HepG2 (cell line): Measurements from ENCODE around the gene MGAT4C. TPM values are rescaled to one million over a fixed set of nuclear protein-coding genes. Genes with fewer than 3 reads are reported as not detected.

Source experiments
- ATAC-seq: fragments of 200-7000 bp; cut with Tn5 transposase; 3 replicates; pipeline ENCODE4 v1.9.1; 2020; ENCODE audit warnings: mild to moderate bottlenecking, moderate library complexity
- BruUV-seq: library from RNA; stranded (reverse); fragments of 400-500 nt; replicated peaks from 2 replicates; lab custom pipeline; 2021; lab: Mats Ljungman, UMichigan
- CTCF ChIA-PET: fragments of 300-600 bp; formaldehyde crosslinking; extraction: SDS; loops from one replicate; lab custom pipeline; 2021; ENCODE audit warnings: low total read pairs, inconsistent platforms, low intra/inter-chr PET ratio; lab: Yijun Ruan, JAX
- POLR2A ChIA-PET: fragments of 350-600 bp; sonication (Branson Sonifier 250); formaldehyde crosslinking; loops from one replicate; lab custom pipeline; 2020; ENCODE audit warnings: antibody characterized with exemption, inconsistent platforms; lab: Yijun Ruan, JAX
- DNase-seq: peaks from one replicate; pipeline ENCODE4 v3.0.0-alpha.2; 2015; ENCODE audit warnings: low spot score
- FAIRE-seq: peaks from 3 replicates; lab custom pipeline; 2011; peaks lifted over from hg19 to GRCh38; lab: Jason Lieb, UNC
- H2AFZ ChIP-seq: one replicate; pipeline ENCODE4 v1.6.1; 2011; ENCODE audit warnings: low read length, inconsistent platforms
- H3K27ac ChIP-seq: fragments of 300-600 bp; 3 replicates; pipeline ENCODE4 v1.8.0; 2011; ENCODE audit warnings: mixed run types, mild to moderate bottlenecking, mixed read lengths, low read length, inconsistent platforms; ENCODE audit not compliant: insufficient read depth; ENCODE audit errors: extremely low read length
- H3K27me3 ChIP-seq, 2 experiments: fragments of 200-600 bp in 1 of 2; 2 replicates in 1 of 2; 3 replicates in 1 of 2; pipeline versions ENCODE4 v1.6.0 to v1.8.0; 2011; ENCODE audit warnings: low read length in 2 of 2, mild to moderate bottlenecking in 2 of 2, moderate library complexity in 2 of 2, inconsistent platforms in 1 of 2; ENCODE audit not compliant: insufficient read depth in 2 of 2, control insufficient read depth in 1 of 2
- H3K36me3 ChIP-seq, 2 experiments: fragments of 200-600 bp in 1 of 2; replicated peaks in 1 of 2; 2 replicates in 1 of 2; 3 replicates in 1 of 2; pipeline versions ENCODE4 v1.5.1 to v1.8.0; 2011; ENCODE audit warnings: low read length in 2 of 2, inconsistent platforms in 1 of 2; ENCODE audit not compliant: insufficient read depth in 2 of 2, control insufficient read depth in 1 of 2
- H3K4me1 ChIP-seq: 2 replicates; pipeline ENCODE4 v1.5.1; 2012; ENCODE audit warnings: low read length, inconsistent platforms; ENCODE audit not compliant: insufficient read depth
- H3K4me2 ChIP-seq: 2 replicates; pipeline ENCODE4 v1.6.0; 2011; ENCODE audit warnings: low read depth, low read length, inconsistent platforms
- H3K4me3 ChIP-seq, 3 experiments: fragments of 200-600 bp in 1 of 3; sonication (generic), shearing (Covaris generic) in 1 of 3; replicated peaks in 1 of 3; 2 replicates each; pipeline ENCODE4 v1.5.1; 2011 to 2016; ENCODE audit warnings: low read length in 3 of 3, inconsistent platforms in 2 of 3, low read depth in 2 of 3, mild to moderate bottlenecking in 2 of 3, control low read depth in 1 of 3, mixed read lengths in 1 of 3; ENCODE audit not compliant: insufficient read depth in 1 of 3
- H3K79me2 ChIP-seq: one replicate; pipeline ENCODE4 v1.6.1; 2011; ENCODE audit warnings: low read length, inconsistent platforms; ENCODE audit not compliant: insufficient read depth
- H3K9ac ChIP-seq: 2 replicates; pipeline ENCODE4 v1.6.0; 2011; ENCODE audit warnings: mild to moderate bottlenecking, low read depth, low read length, inconsistent platforms; ENCODE audit not compliant: insufficient read depth
- H3K9me3 ChIP-seq: 2 replicates; pipeline ENCODE4 v1.5.1; 2012; ENCODE audit warnings: mild to moderate bottlenecking, low read length
- H4K20me1 ChIP-seq: 2 replicates; pipeline ENCODE4 v1.6.0; 2011; ENCODE audit warnings: inconsistent platforms, mild to moderate bottlenecking, low read length, moderate library complexity; ENCODE audit not compliant: insufficient read depth
- DPF2 ChIP-seq: sonication (generic); formaldehyde crosslinking; IDR thresholded peaks from 2 replicates; pipeline ENCODE4 v1.4.0; 2020; ENCODE audit warnings: mild to moderate bottlenecking, low read depth, missing genetic modification reagents, borderline replicate concordance
- EHMT2 ChIP-seq: fragments of 200-600 bp; sonication (generic); IDR thresholded peaks from 2 replicates; pipeline ENCODE4 v1.7.0; 2017; ENCODE audit warnings: antibody characterized with exemption, low read depth, low read length, borderline replicate concordance
- FOXM1 ChIP-seq: sonication (generic); formaldehyde crosslinking; IDR thresholded peaks from 2 replicates; pipeline ENCODE4 v1.5.0; 2020; ENCODE audit warnings: missing genetic modification reagents
- MBD4 ChIP-seq: IDR thresholded peaks from 2 replicates; pipeline ENCODE4 v1.6.1; 2012; ENCODE audit warnings: low read length, inconsistent platforms, borderline replicate concordance
- NFE2L1 ChIP-seq: sonication (generic); formaldehyde crosslinking; IDR thresholded peaks from 2 replicates; pipeline ENCODE4 v1.4.0; 2020; ENCODE audit warnings: missing genetic modification reagents, mild to moderate bottlenecking, borderline replicate concordance
- RBFOX2 ChIP-seq: fragments of 200-400 bp; formaldehyde crosslinking; IDR thresholded peaks from 2 replicates; pipeline ENCODE4 v1.6.1; 2017; ENCODE audit warnings: low read depth, mild to moderate bottlenecking, low read length
- RCOR2 ChIP-seq: IDR thresholded peaks from 2 replicates; pipeline ENCODE4 v1.6.1; 2016; ENCODE audit warnings: missing biosample characterization, missing genetic modification reagents
- SNRNP70 ChIP-seq: fragments of 200-400 bp; formaldehyde crosslinking; IDR thresholded peaks from 2 replicates; pipeline ENCODE4 v1.6.1; 2017; ENCODE audit warnings: mild to moderate bottlenecking, low read depth, low read length, moderate library complexity
- SRSF9 ChIP-seq: fragments of 200-400 bp; formaldehyde crosslinking; IDR thresholded peaks from 2 replicates; pipeline ENCODE4 v1.6.1; 2018; ENCODE audit warnings: borderline replicate concordance, mild to moderate bottlenecking, low read depth, low read length; ENCODE audit not compliant: insufficient read depth, poor library complexity, severe bottlenecking
- TFDP2 ChIP-seq: sonication (generic); formaldehyde crosslinking; IDR thresholded peaks from 2 replicates; pipeline ENCODE4 v1.4.0; 2020; ENCODE audit warnings: missing genetic modification reagents
- TP53 ChIP-seq: sonication (generic); formaldehyde crosslinking; conservative IDR thresholded peaks from 2 replicates; pipeline ENCODE4 v1.4.0; 2020; ENCODE audit warnings: missing genetic modification reagents
- ZFP90 ChIP-seq: sonication (generic); formaldehyde crosslinking; IDR thresholded peaks from 2 replicates; pipeline ENCODE4 v1.8.0; 2022; ENCODE audit warnings: missing genetic modification reagents, mild to moderate bottlenecking, inconsistent platforms, borderline replicate concordance
- ZNF326 ChIP-seq: sonication (generic); formaldehyde crosslinking; IDR thresholded peaks from 2 replicates; pipeline ENCODE4 v1.4.0; 2020; ENCODE audit warnings: missing genetic modification reagents, borderline replicate concordance
- ZNF720 ChIP-seq: sonication (generic); formaldehyde crosslinking; IDR thresholded peaks from 2 replicates; pipeline ENCODE4 v1.4.0; 2020; ENCODE audit warnings: missing genetic modification reagents
- ZNF749 ChIP-seq: sonication (generic); formaldehyde crosslinking; IDR thresholded peaks from 2 replicates; pipeline ENCODE4 v1.8.0; 2022; ENCODE audit warnings: mild to moderate bottlenecking, missing genetic modification reagents, moderate library complexity, borderline replicate concordance
- ZNF773 ChIP-seq: sonication (generic); formaldehyde crosslinking; IDR thresholded peaks from 2 replicates; pipeline ENCODE4 v1.4.0; 2020; ENCODE audit warnings: missing genetic modification reagents, borderline replicate concordance
- WGBS: methylation state at CpG from one replicate; pipeline ENCODE4 v1.1.6; 2017; ENCODE audit warnings: low lambda C conversion rate; 5-methylcytosine and 5-hydroxymethylcytosine counted together
- in situ Hi-C: cut with HindIII; loops from 2 replicates; pipeline ENCODE4 v1.10.0; 2017; ENCODE audit warnings: low pct_unique_long_range_greater_than_20kb; ENCODE audit not compliant: extremely low pct_ligation_motif_present
- intact Hi-C: fragments of 100-400 bp; cut with micrococcal nuclease; formaldehyde crosslinking; loops from one replicate; pipeline ENCODE4 v1.10.0; 2022; ENCODE audit not compliant: unreplicated experiment
- polyA plus RNA-seq, 8 experiments: library from polyadenylated mRNA; depleted of rRNA in 3 of 8; stranded (reverse) in 7 of 8; unstranded in 1 of 8; fragments of >200 nt; fragmentation: Illumina TruSeq in 4 of 8; extraction: Trizol in 4 of 8; gene quantifications; 2 replicates each; pipeline versions ENCODE4 v1.2.1 to v1.2.3, GENCODE V29; 2011 to 2016; ENCODE audit warnings: low read depth in 4 of 8, missing spikeins in 1 of 8, mixed read lengths in 1 of 8; ENCODE audit not compliant: insufficient read depth in 1 of 8
- total RNA-seq, 5 experiments: library from RNA; depleted of rRNA; stranded (reverse); fragments of >200 nt; fragmentation: Illumina TruSeq; extraction: Trizol; gene quantifications; 2 replicates each; pipeline ENCODE4 v1.2.3, GENCODE V29; 2016; ENCODE audit warnings: low read depth in 1 of 5
- TF ChIP-seq, protein P1 (sequence below): sonication (generic); formaldehyde crosslinking; IDR thresholded peaks from 2 replicates; pipeline ENCODE4 v1.9.0; 2021; ENCODE audit warnings: missing genetic modification reagents, borderline replicate concordance
- TF ChIP-seq, protein P2 (sequence below): sonication (generic); formaldehyde crosslinking; IDR thresholded peaks from 2 replicates; pipeline ENCODE4 v1.5.0; 2020; ENCODE audit warnings: missing genetic modification reagents

Gene MGAT4C
- total and polyA plus RNA-seq, 2 of the 13 experiments (the other 11 are each of a cell fraction or from before 2014, with no cell fraction given): not detected

DNA sequence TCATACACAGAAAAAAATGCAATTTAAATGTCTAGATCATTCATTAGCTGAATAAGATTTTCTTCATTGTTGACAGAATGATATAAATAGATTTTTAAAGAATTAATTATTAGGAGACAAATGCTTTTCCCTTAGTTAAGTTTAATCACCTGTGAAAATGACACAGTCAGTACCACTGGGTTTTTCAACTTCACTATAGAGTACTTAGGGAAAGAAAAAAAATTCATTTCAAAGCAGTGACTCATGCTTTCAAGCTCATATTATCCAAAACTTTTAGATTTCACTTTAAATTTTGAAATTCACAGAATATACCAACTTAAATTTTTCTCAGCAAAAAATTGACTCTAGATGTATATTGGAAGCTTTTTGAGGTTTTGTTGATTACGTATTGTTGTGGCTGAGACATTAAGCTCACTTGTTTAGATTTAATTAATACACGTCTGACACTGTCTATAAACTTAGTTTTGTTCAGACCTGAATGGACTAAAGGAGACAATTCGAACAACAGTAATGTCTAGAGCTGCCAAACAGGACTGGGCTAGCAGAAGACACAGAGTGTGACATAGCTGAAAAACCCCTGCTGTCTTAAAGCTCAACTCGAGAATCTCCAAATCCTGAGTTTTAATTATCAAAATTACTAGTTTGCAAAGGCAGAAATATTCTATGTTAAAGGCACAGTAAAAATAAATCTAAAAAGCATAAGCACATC lies 1.6 kb downstream of the MGAT4C start:
- Histone ChIP-seq H3K9ac (no peak overlapping the region), H2AFZ (no peak overlapping the region), H3K79me2 (no peaks in the 10 kb centered on the region), H3K4me3 (no peak overlapping the region), H3K4me2 (no peak overlapping the region), H3K27me3 (no peaks in the 10 kb centered on the region), H3K4me1 (no peaks in the 10 kb centered on the region), H4K20me1 (no peaks in the 10 kb centered on the region), H3K36me3 (no peaks in the 10 kb centered on the region), H3K9me3 (no peaks in the 10 kb centered on the region), H3K27ac (no peak overlapping the region)
- WGBS: 7% methylated on average over 4 of the region's 4 CpGs
- BruUV-seq: no TSS peak
- no peak for TF ChIP-seq ZNF749
- TF ChIP-seq ZNF326 (CRISPR knock-in tag): no peak
- no peak for TF ChIP-seq MBD4
- no peak for TF ChIP-seq RBFOX2
- no peak for TF ChIP-seq ZNF773
- TF ChIP-seq SNRNP70: no peak
- no peak for TF ChIP-seq TFDP2 (CRISPR knock-in tag)
- TF ChIP-seq, protein P1, sequence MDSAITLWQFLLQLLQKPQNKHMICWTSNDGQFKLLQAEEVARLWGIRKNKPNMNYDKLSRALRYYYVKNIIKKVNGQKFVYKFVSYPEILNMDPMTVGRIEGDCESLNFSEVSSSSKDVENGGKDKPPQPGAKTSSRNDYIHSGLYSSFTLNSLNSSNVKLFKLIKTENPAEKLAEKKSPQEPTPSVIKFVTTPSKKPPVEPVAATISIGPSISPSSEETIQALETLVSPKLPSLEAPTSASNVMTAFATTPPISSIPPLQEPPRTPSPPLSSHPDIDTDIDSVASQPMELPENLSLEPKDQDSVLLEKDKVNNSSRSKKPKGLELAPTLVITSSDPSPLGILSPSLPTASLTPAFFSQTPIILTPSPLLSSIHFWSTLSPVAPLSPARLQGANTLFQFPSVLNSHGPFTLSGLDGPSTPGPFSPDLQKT (CRISPR knock-in tag): no peak
- no peak for TF ChIP-seq SRSF9
- TF ChIP-seq TP53 (CRISPR knock-in tag): no peak
- TF ChIP-seq ZNF720: no peak
- no peak for TF ChIP-seq RCOR2 (CRISPR knock-in tag)
- TF ChIP-seq, protein P2, sequence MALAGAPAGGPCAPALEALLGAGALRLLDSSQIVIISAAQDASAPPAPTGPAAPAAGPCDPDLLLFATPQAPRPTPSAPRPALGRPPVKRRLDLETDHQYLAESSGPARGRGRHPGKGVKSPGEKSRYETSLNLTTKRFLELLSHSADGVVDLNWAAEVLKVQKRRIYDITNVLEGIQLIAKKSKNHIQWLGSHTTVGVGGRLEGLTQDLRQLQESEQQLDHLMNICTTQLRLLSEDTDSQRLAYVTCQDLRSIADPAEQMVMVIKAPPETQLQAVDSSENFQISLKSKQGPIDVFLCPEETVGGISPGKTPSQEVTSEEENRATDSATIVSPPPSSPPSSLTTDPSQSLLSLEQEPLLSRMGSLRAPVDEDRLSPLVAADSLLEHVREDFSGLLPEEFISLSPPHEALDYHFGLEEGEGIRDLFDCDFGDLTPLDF (CRISPR knock-in tag): no peak
- TF ChIP-seq ZFP90 (CRISPR knock-in tag): no peak
- TF ChIP-seq FOXM1: no peak
- TF ChIP-seq EHMT2: no peak
- no peak for TF ChIP-seq NFE2L1
- no peak for TF ChIP-seq DPF2 (CRISPR knock-in tag)
- POLR2A ChIA-PET: no interaction called here
- in situ Hi-C loops: loop anchor here (25.0 kb wide), 1 partner anchor 658 kb away; no protein-coding TSS in a partner anchor
- intact Hi-C loops: loop anchor here (5.0 kb wide), 1 partner anchor 1743 kb away; no protein-coding TSS in a partner anchor
- FAIRE-seq: no peak
- ATAC-seq: no peak
- DNase-seq: no peak
- CTCF ChIA-PET: no interaction called here
